Measurements from ENCODE around the gene SEMA4G.

SEMA4G gene

DNA sequence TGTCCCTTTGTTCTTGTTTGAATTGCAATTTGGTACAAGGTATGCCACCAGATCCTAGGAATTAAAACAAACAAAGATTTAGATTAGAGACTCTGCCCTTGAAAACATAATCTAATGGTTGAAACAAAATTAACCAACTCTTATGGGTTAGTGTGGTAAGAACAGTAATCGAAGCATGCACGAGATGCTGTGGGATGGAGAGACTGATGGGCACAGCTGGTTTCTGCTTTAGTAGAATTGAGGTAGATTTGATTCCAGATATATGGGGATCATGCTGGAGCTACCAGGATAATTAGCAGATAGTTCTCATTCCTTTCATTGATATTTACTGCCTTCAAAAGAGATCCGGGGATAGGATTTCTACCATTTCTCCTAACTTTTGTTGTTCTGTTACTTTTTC lies 20.4 kb upstream of the SEMA4G start:
- Histone ChIP-seq H3K9ac (no peak overlapping the region), H3K27ac (no peak overlapping the region), H3K27me3 (ENCODE audit: control insufficient read depth, insufficient read depth, low read length) (no peaks in the 10 kb centered on the region), H3K79me2 (no peaks in the 10 kb centered on the region), H3K4me1 (no peaks in the 10 kb centered on the region), H3K4me3 (ENCODE audit: low read depth, low read length) (no peak overlapping the region), H2AFZ (no peak overlapping the region), H3K36me3 (ENCODE audit: control insufficient read depth, insufficient read depth, low read length) (no peaks in the 10 kb centered on the region), H3K9me3 (ENCODE audit: control insufficient read depth, low read length) (no peaks in the 10 kb centered on the region), H3K4me2 (ENCODE audit: low read length) (no peak overlapping the region)
- TF ChIP-seq, protein P1, sequence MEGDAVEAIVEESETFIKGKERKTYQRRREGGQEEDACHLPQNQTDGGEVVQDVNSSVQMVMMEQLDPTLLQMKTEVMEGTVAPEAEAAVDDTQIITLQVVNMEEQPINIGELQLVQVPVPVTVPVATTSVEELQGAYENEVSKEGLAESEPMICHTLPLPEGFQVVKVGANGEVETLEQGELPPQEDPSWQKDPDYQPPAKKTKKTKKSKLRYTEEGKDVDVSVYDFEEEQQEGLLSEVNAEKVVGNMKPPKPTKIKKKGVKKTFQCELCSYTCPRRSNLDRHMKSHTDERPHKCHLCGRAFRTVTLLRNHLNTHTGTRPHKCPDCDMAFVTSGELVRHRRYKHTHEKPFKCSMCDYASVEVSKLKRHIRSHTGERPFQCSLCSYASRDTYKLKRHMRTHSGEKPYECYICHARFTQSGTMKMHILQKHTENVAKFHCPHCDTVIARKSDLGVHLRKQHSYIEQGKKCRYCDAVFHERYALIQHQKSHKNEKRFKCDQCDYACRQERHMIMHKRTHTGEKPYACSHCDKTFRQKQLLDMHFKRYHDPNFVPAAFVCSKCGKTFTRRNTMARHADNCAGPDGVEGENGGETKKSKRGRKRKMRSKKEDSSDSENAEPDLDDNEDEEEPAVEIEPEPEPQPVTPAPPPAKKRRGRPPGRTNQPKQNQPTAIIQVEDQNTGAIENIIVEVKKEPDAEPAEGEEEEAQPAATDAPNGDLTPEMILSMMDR (IDR thresholded peaks at IDR 0.05), result no peak

GRCh38 chr10:100960251-100960650 lies 9.1 kb upstream of the SEMA4G start:
- no peak overlapping the region for H3K9ac ChIP-seq
- H2AFZ ChIP-seq, result no peak overlapping the region
- no peaks in the 10 kb centered on the region for H3K27me3 ChIP-seq (ENCODE audit: control insufficient read depth, insufficient read depth, low read length)
- no peak overlapping the region for H3K4me3 ChIP-seq (ENCODE audit: low read depth, low read length)
- H3K79me2 ChIP-seq, result no peaks in the 10 kb centered on the region
- TF ChIP-seq, protein P1 (IDR thresholded peaks at IDR 0.05), result no peak
- no peak overlapping the region for H3K4me2 ChIP-seq (ENCODE audit: low read length)
- H3K4me1 ChIP-seq, result no peaks in the 10 kb centered on the region
- no peak overlapping the region for H3K27ac ChIP-seq
- no peaks in the 10 kb centered on the region for H3K9me3 ChIP-seq (ENCODE audit: control insufficient read depth, low read length)
- no peaks in the 10 kb centered on the region for H3K36me3 ChIP-seq (ENCODE audit: control insufficient read depth, insufficient read depth, low read length)

GRCh38 chr10:100962351-100963080 lies 6.8 kb upstream of the SEMA4G start:
- no peak overlapping the region for H3K4me2 ChIP-seq (ENCODE audit: low read length)
- no peaks in the 10 kb centered on the region for H3K4me1 ChIP-seq
- no peaks in the 10 kb centered on the region for H3K9me3 ChIP-seq (ENCODE audit: control insufficient read depth, low read length)
- H3K36me3 ChIP-seq (ENCODE audit: control insufficient read depth, insufficient read depth, low read length), result no peaks in the 10 kb centered on the region
- no peaks in the 10 kb centered on the region for H3K79me2 ChIP-seq
- H3K27ac ChIP-seq, result no peak overlapping the region
- no peak overlapping the region for H3K4me3 ChIP-seq (ENCODE audit: low read depth, low read length)
- H3K9ac ChIP-seq, result no peak overlapping the region
- TF ChIP-seq, protein P1 (IDR thresholded peaks at IDR 0.05), result no peak
- H3K27me3 ChIP-seq (ENCODE audit: control insufficient read depth, insufficient read depth, low read length), result no peaks in the 10 kb centered on the region
- no peak overlapping the region for H2AFZ ChIP-seq

- Histone ChIP-seq H3K9ac (no peak overlapping the region), H3K9me3 (ENCODE audit: control insufficient read depth, low read length) (no peaks in the 10 kb centered on the region), H3K27ac (no peak overlapping the region), H3K4me3 (ENCODE audit: low read depth, low read length) (no peak overlapping the region), H3K79me2 (no peaks in the 10 kb centered on the region), H3K4me2 (ENCODE audit: low read length) (no peak overlapping the region), H3K27me3 (ENCODE audit: control insufficient read depth, insufficient read depth, low read length) (no peaks in the 10 kb centered on the region), H3K36me3 (ENCODE audit: control insufficient read depth, insufficient read depth, low read length) (no peaks in the 10 kb centered on the region), H2AFZ (no peak overlapping the region), H3K4me1 (peaks cover 7% of the 10 kb centered on the region)
- TF ChIP-seq, protein P1 (IDR thresholded peaks at IDR 0.05), result no peak
These were observed 5.5 kb upstream of the SEMA4G start for GRCh38 chr10:100963826-100964225.

DNA sequence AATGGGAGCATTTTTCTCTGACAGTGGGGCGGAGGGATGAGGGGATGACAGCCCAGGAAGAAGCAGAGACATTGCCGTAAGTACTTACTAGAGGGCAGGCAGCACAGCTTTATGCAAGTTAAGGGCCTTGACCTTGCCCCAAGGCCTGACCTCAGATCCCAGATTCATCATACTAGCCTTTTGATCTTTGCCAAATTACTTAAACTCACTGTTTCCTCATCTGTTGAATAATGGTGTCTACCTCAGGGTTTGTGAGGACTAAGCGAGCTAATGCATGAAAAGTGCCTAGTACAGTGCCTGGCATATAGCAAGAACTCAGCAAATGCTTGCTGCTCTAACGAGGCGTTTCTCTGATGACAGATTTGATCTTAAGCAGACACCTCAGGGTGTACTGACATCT lies 3.5 kb upstream of the SEMA4G start:
- Histone ChIP-seq H3K4me2 (ENCODE audit: low read length) (no peak overlapping the region), H3K4me3 (ENCODE audit: low read depth, low read length) (no peak overlapping the region), H2AFZ (no peak overlapping the region), H3K9me3 (ENCODE audit: control insufficient read depth, low read length) (no peaks in the 10 kb centered on the region), H3K9ac (no peak overlapping the region), H3K27me3 (ENCODE audit: control insufficient read depth, insufficient read depth, low read length) (no peaks in the 10 kb centered on the region), H3K4me1 (peaks cover 10% of the 10 kb centered on the region), H3K36me3 (ENCODE audit: control insufficient read depth, insufficient read depth, low read length) (no peaks in the 10 kb centered on the region), H3K27ac (no peak overlapping the region), H3K79me2 (no peaks in the 10 kb centered on the region)
- TF ChIP-seq, protein P1 (IDR thresholded peaks at IDR 0.05), result no peak

Data from parathyroid adenoma (tissue), 2 donors.